NCI-H345 (cell line): ENCODE data around the gene TMEM204.

ENCODE experiments used
- DNase-seq: peaks from one replicate; lab custom pipeline; 2025; lab: John Stamatoyannopoulos, UW

Gene TMEM204

DNA sequence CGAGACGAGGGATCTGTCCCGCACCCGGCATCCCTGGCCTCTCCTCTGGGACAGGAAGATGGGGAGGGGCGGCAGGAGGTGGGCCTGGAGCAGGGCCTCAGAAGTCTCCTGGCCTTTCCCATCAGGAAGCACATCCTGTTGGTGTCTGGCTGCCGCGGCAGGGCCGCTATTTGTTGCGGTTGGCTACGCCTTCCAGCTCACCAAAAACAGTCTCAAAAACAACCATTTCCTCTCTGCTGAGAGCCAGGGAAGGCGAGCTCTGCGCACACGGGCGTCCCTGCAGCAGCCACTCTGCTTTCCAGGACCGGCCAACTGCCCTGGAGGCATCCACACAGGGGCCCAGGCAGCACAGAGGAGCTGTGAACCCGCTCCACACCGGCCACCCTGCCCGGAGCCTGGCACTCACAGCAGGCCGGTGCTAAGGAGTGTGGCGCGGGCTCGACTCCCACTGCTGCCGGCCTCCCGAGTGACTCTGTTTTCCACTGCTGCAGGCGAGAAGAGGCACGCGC is at the start of gene TMEM204:
Gene TMEM204 (plus strand): TSS at position 224 of the 509 bp plus-strand sequence. CDS start 610 bp downstream, outside the sequence.
- DNase-seq = no peak

- no peak for DNase-seq
These were observed 47.5 kb upstream of the TMEM204 start for GRCh38 chr16:1485847-1486496.

- DNase-seq = no peak
These were observed 46.7 kb upstream of the TMEM204 start for GRCh38 chr16:1486551-1487390.

GRCh38 chr16:1487395-1488053 is 45.9 kb upstream of the TMEM204 start:
- DNase-seq = no peak

DNA sequence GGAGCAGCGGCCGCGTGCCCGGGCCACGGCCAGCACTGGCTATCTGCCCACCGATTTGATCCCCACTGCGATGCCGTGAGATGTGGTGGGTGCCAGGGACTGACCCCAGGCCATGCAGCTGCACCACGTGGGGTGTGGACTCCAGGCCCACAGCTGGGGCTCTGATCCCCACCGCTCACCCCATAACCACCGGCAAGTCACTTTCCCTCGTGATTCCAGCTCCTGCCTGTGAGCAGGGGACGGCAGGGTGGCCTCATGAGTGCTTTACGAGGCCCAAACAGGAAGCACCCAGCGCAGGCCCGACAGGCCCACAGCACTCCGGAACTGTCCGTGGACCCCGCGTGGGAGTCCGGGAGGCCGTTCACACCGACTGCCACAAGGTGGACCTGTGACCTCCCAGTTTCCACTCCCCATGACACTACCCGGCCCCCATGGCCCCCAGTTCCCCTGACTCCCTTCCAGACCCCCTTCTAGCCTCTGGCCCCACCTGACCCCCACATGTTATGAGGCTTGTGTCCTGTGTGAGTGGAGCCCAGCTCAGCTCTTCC is 45.3 kb upstream of the TMEM204 start:
- DNase-seq = no peak

DNA sequence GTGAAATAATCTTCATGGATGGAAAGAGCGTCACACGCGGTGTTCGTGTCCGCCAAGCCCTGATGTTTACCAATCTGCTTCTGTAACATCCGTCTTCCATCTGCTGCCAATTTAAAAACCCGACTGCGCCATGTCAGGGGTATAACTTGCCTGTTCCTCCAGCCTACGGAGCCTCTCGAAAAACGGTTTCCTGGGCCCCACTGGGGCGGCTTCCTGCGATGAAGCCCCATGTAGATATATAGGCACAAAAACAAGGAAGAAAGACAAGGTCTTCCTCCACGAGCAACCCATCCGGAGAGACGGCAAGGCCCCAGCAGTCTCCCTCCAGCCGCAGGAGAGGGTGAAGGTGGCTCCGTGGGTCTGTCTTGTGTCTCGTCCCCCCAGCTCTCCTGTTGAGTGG is 44.8 kb upstream of the TMEM204 start, which contains the start of gene PTX4:
Gene PTX4 (minus strand): TSS at position 326 of the 400 bp plus-strand sequence. CDS start 35 bp downstream, at position 291.
- DNase-seq = no peak

DNA sequence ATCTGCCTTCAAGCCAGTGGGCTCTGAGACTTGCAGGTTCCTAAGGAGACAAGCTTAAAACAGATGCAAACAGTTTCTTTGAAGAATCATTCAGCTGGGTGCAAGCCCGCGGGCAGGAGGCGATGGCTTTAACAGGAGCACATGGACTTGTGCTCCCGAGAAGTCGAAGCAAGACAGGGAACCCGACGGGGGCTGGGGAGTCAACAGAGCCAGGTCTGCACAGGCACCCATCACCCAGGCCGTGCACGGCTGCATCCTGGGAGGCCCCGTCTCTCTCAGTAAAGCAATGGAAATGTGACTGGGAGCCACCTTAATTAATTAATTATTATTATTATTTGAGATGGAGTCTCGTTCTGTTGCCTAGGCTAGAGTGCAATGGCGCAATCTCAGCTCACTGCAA is 44.4 kb upstream of the TMEM204 start:
- no peak for DNase-seq

DNA sequence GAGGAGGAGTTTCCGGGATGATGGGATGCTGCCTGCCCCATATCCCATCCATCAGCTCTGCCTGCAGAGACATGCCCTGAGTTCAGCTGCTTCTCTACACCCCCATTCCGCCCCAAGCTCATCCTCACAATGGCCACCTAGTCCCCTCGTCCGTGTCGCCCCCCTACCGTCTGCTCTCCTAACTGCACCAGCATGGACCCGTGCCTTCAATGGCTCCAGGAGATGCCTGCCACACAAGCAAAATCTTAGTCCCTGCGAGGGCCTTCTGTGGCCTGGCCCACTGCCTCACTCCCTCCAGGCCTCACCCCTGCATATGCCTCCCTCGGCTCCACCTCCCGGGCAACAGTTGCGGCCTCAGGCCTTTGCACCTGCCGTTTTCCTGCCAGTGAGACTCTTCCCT is 42.1 kb upstream of the TMEM204 start:
- DNase-seq = no peak

- DNase-seq = no peak
These were observed 41.2 kb upstream of the TMEM204 start for GRCh38 chr16:1492082-1492922.

DNA sequence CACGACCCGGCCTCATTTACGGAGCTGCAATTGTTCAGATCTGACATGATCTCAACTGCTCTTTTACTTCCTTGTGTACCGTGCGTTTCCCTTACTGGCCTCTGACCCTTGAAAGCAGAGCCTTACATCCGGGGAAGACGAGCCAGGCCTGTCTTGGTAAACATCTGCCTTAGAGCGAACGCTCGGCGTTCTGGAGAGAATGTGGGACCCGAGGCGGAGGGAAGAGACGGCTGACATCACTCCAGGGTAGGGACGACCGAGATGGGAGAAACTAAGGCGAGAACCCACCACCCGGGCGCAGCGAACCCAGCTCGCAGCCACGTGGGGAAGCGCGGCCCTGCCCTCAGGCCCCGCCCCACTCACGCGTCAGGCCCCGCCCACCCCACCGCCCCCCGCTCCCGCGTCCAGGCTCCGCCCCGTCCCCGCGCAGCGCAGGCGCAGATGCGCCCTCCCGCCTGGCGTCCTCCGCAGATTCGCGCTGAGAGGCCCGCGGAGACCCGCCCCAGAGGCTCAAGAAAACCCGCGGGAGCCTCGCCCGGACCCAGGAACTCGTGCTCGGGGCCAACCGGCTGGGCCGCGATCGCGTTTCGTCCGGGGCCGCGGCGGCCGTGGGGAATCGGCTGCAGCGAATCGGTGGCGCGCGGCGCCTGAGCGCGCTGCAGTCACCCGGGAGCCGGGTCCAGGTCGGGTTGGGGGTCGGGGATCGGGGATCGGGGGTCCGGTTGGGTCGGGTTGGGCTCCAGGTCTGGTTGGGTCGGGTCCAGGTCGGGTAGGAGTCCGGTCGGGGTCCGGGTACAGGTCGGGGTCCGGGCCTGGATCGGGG is 40.3 kb upstream of the TMEM204 start, which contains the start of gene TELO2:
Gene TELO2 (plus strand): TSS at position 438 of the 823 bp plus-strand sequence. CDS start 922 bp downstream, outside the sequence.
- DNase-seq = peak; percentile 82

- no peak for DNase-seq
These were observed 39.7 kb upstream of the TMEM204 start for GRCh38 chr16:1493746-1494094.

DNA sequence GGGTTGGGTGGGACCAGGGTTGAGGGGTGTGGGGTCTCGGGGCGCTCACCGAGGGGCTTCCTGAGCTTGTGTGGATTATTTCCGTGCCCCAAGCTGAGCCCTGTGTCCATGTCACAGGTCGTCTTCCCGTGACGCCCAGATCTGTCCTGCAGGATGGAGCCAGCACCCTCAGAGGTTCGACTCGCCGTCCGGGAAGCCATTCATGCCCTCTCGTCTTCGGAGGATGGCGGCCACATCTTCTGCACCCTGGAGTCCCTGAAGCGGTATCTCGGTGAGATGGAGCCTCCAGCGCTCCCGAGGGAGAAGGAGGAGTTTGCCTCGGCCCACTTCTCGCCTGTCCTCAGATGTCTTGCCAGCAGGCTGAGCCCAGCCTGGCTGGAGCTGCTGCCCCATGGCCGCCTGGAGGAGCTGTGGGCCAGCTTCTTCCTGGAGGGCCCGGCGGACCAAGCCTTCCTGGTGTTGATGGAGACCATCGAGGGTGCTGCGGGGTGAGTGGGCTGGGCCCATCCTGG is 39.3 kb upstream of the TMEM204 start:
- DNase-seq = no peak

GRCh38 chr16:1494711-1495110 is 38.8 kb upstream of the TMEM204 start:
- DNase-seq = no peak

- no peak for DNase-seq
These were observed 38.1 kb upstream of the TMEM204 start for GRCh38 chr16:1495211-1495888.

DNA sequence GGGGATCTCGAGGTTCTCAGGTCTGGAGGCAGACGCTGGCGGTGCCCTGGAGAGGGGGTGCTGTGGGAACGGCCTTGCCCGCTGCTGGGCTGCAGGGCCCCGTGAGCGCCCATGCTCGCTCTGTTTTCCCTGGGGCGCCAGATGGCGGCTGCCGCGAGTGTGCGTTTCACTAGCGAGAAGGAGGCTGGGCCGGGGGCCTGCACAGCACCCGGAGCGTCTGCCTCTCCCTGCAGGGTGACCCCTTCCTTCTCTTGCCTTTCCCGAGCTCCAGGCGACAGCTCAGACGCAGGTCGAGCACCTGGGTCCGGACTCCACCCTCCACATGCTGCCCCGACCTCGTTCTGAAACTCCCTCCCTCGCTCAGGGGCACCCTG is 37.6 kb upstream of the TMEM204 start:
- no peak for DNase-seq

DNA sequence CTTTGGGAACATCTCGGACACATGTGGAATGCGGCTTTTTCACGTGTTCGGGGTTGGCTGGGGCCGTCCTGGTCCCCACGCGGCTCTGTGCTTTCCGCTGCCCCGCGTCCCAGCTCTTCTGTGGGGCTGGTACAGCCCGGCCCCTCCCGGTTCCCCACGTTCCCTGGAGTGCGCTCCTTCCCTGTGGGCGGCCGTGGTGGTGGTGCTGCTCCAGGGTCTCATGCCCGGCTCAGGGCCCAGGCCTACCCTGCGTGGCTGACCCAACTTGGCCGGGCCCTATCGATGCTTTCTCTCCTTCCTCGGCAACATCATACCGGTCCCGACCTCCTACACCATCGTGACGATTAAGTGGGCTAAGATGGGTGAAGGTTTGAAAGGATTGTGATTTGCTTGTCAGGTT is 37.0 kb upstream of the TMEM204 start:
- no peak for DNase-seq

GRCh38 chr16:1497014-1497598 is 36.4 kb upstream of the TMEM204 start:
- no peak for DNase-seq

DNA sequence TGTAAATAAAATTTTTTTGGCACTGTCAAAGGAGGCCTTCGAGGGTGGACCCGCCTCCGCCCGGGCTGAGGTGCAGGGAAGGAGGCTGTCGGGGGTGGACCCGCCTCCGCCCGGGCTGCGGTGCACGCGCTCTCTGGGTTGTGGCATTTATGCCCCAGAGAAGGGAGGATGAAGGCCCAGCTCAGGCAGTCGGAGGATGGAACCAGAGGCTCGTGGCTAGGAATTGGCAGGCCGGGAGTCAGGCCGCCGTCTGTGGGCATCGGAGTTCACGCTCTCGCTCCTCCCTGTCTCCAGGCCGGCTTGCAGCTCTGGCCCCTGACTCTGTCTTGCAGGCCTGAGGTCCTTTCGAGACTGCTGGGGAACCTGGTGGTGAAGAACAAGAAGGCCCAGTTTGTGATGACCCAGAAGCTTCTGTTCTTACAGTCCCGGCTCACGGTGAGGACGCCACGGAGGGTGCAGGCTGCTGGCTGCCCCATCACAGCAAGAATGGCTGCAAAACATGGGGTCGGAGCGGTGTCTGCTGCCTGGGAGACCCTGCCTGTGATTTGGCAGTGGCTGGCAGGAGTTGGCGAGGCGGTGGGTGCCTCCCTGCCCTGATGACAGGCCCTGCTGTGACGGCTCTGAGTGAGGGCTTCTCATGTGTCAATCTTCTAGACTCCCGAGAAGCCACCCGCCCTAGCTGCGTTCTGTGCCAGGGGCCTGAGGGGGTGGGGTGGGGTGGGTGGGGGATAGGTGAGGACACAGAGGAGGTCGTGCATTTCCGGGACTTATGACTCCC is 34.4 kb upstream of the TMEM204 start:
- no peak for DNase-seq
